Measurements from ENCODE around the gene AGRN.

Gene AGRN

GRCh38 chr1:1031659-1032235, 11.8 kb downstream of the AGRN start:
- peak overlapping the region; percentile 95 for H3K23ac ChIP-seq (ENCODE audit: low read depth, low read length, poor library complexity)
- peaks cover 21 to 28% of the 10 kb centered on the region in 2 donors for H3K36me3 ChIP-seq (replicated peaks in 1 of 2; ENCODE audit: control insufficient read depth in 2 of 2, insufficient read depth in 2 of 2, low read length in 2 of 2)
- WGBS, 2 donors (ENCODE audit: extremely low coverage in 2 of 2, insufficient read length in 2 of 2, insufficient replicate concordance in 1 of 2), result no CpG with 5 or more reads among the region's 11 CpGs
- peak overlapping the region; percentile 37 for H3K4me2 ChIP-seq (ENCODE audit: insufficient read depth, low read length, poor library complexity, severe bottlenecking)
- H3K9me3 ChIP-seq (replicated peaks in 1 of 2; ENCODE audit: control insufficient read depth in 2 of 2, insufficient read depth in 1 of 2, low read depth in 1 of 2, low read length in 2 of 2), result peaks cover 0 to 1% of the 10 kb centered on the region in 2 donors
- no peak overlapping the region for H2AFZ ChIP-seq (ENCODE audit: low read length)
- H3K27me3 ChIP-seq (ENCODE audit: control insufficient read depth in 3 of 3, insufficient read depth in 3 of 3, low read depth in 1 of 3, low read length in 3 of 3), result peaks cover 0 to 5% (median 0%) of the 10 kb centered on the region in 3 experiments
- DNase-seq (ENCODE audit: low spot score), result no peak
- H3K79me1 ChIP-seq (ENCODE audit: low read depth, low read length), result peaks cover 33% of the 10 kb centered on the region
- H3K4ac ChIP-seq (ENCODE audit: low read length), result peak overlapping the region; percentile 37
- peak overlapping the region; percentile 96 for H2BK15ac ChIP-seq (ENCODE audit: low read length)
- peak overlapping the region; percentile 98 for H2BK5ac ChIP-seq (ENCODE audit: low read length)
- H3K4me1 ChIP-seq (ENCODE audit: control insufficient read depth in 2 of 2, insufficient read depth in 1 of 2, low read depth in 1 of 2, low read length in 2 of 2), result peaks cover 20 to 28% of the 10 kb centered on the region in 2 donors
- H2AK5ac ChIP-seq (ENCODE audit: low read depth, low read length), result peak overlapping the region; percentile 99
- peak overlapping the region; percentile 44 for H3K9ac ChIP-seq (ENCODE audit: low read depth, low read length, poor library complexity)
- H2BK120ac ChIP-seq (ENCODE audit: low read depth, low read length), result peak overlapping the region; percentile 94
- H3K18ac ChIP-seq (ENCODE audit: low read length), result peak overlapping the region; percentile 94
- H4K91ac ChIP-seq (ENCODE audit: low read depth, low read length, poor library complexity), result no peak overlapping the region
- peak overlapping the region; percentile 73 for H2BK12ac ChIP-seq (ENCODE audit: low read length)
- peak overlapping the region; percentile 63 for H3K14ac ChIP-seq (ENCODE audit: low read length)
- peak overlapping the region; percentile 74 for H3K27ac ChIP-seq (replicated peaks; ENCODE audit: low read length)
- peak overlapping the region in 1 of 2 donors; percentile 14 for H3K4me3 ChIP-seq (ENCODE audit: low read length in 2 of 2)
- H4K8ac ChIP-seq (ENCODE audit: low read depth, low read length), result no peak overlapping the region

- peak overlapping the region; percentile 80 for H3K23ac ChIP-seq (ENCODE audit: low read depth, low read length, poor library complexity)
- H3K27me3 ChIP-seq (ENCODE audit: control insufficient read depth in 3 of 3, insufficient read depth in 3 of 3, low read depth in 1 of 3, low read length in 3 of 3), result peaks cover 0 to 5% (median 0%) of the 10 kb centered on the region in 3 experiments
- peak overlapping the region; percentile 60 for H3K9ac ChIP-seq (ENCODE audit: low read depth, low read length, poor library complexity)
- H3K36me3 ChIP-seq (replicated peaks in 1 of 2; ENCODE audit: control insufficient read depth in 2 of 2, insufficient read depth in 2 of 2, low read length in 2 of 2), result peaks cover 23 to 28% of the 10 kb centered on the region in 2 donors
- H3K14ac ChIP-seq (ENCODE audit: low read length), result no peak overlapping the region
- H3K4me2 ChIP-seq (ENCODE audit: insufficient read depth, low read length, poor library complexity, severe bottlenecking), result peak overlapping the region; percentile 64
- peak overlapping the region; percentile 98 for H2BK5ac ChIP-seq (ENCODE audit: low read length)
- peaks cover 0 to 1% of the 10 kb centered on the region in 2 donors for H3K9me3 ChIP-seq (replicated peaks in 1 of 2; ENCODE audit: control insufficient read depth in 2 of 2, insufficient read depth in 1 of 2, low read depth in 1 of 2, low read length in 2 of 2)
- peaks cover 29% of the 10 kb centered on the region for H3K79me1 ChIP-seq (ENCODE audit: low read depth, low read length)
- H2BK120ac ChIP-seq (ENCODE audit: low read depth, low read length), result peak overlapping the region; percentile 94
- peak overlapping the region; percentile 90 for H3K18ac ChIP-seq (ENCODE audit: low read length)
- peaks cover 20 to 30% of the 10 kb centered on the region in 2 donors for H3K4me1 ChIP-seq (ENCODE audit: control insufficient read depth in 2 of 2, insufficient read depth in 1 of 2, low read depth in 1 of 2, low read length in 2 of 2)
- H4K8ac ChIP-seq (ENCODE audit: low read depth, low read length), result no peak overlapping the region
- peak overlapping the region; percentile 85 for H2BK15ac ChIP-seq (ENCODE audit: low read length)
- H3K4ac ChIP-seq (ENCODE audit: low read length), result peak overlapping the region; percentile 89
- H3K4me3 ChIP-seq (ENCODE audit: low read length in 2 of 2), result no peak overlapping the region
- peak overlapping the region; percentile 84 for H2BK12ac ChIP-seq (ENCODE audit: low read length)
- peak overlapping the region; percentile 99 for H2AK5ac ChIP-seq (ENCODE audit: low read depth, low read length)
- H2AFZ ChIP-seq (ENCODE audit: low read length), result no peak overlapping the region
- H3K27ac ChIP-seq (replicated peaks; ENCODE audit: low read length), result peak overlapping the region; percentile 74
- DNase-seq (ENCODE audit: low spot score), result no peak
- WGBS, 2 donors (ENCODE audit: extremely low coverage in 2 of 2, insufficient read length in 2 of 2, insufficient replicate concordance in 1 of 2), result no CpG with 5 or more reads among the region's 16 CpGs
- no peak overlapping the region for H4K91ac ChIP-seq (ENCODE audit: low read depth, low read length, poor library complexity)
These were observed 12.5 kb downstream of the AGRN start for GRCh38 chr1:1032424-1032823.

GRCh38 chr1:1033009-1033587, 13.2 kb downstream of the AGRN start:
- Histone ChIP-seq H2BK5ac (ENCODE audit: low read length) (no peak overlapping the region), H3K4me2 (ENCODE audit: insufficient read depth, low read length, poor library complexity, severe bottlenecking) (peak overlapping the region; percentile 77), H3K9ac (ENCODE audit: low read depth, low read length, poor library complexity) (peak overlapping the region; percentile 77), H3K27me3 (ENCODE audit: control insufficient read depth in 3 of 3, insufficient read depth in 3 of 3, low read depth in 1 of 3, low read length in 3 of 3) (peaks cover 0 to 5% (median 0%) of the 10 kb centered on the region in 3 experiments), H2BK15ac (ENCODE audit: low read length) (no peak overlapping the region), H4K8ac (ENCODE audit: low read depth, low read length) (no peak overlapping the region), H2AFZ (ENCODE audit: low read length) (peak overlapping the region; percentile 74), H4K91ac (ENCODE audit: low read depth, low read length, poor library complexity) (no peak overlapping the region), H3K79me1 (ENCODE audit: low read depth, low read length) (peaks cover 25% of the 10 kb centered on the region), H2AK5ac (ENCODE audit: low read depth, low read length) (peak overlapping the region; percentile 99), H3K9me3 (replicated peaks in 1 of 2; ENCODE audit: control insufficient read depth in 2 of 2, insufficient read depth in 1 of 2, low read depth in 1 of 2, low read length in 2 of 2) (peaks cover 0 to 1% of the 10 kb centered on the region in 2 donors), H3K36me3 (replicated peaks in 1 of 2; ENCODE audit: control insufficient read depth in 2 of 2, insufficient read depth in 2 of 2, low read length in 2 of 2) (peaks cover 23 to 34% of the 10 kb centered on the region in 2 donors), H3K18ac (ENCODE audit: low read length) (peak overlapping the region; percentile 94), H3K23ac (ENCODE audit: low read depth, low read length, poor library complexity) (peak overlapping the region; percentile 91), H2BK120ac (ENCODE audit: low read depth, low read length) (no peak overlapping the region), H3K27ac (replicated peaks; ENCODE audit: low read length) (no peak overlapping the region), H2BK12ac (ENCODE audit: low read length) (no peak overlapping the region), H3K14ac (ENCODE audit: low read length) (no peak overlapping the region), H3K4me3 (ENCODE audit: low read length in 2 of 2) (peak overlapping the region; percentile 41 to 80), H3K4ac (ENCODE audit: low read length) (no peak overlapping the region), H3K4me1 (ENCODE audit: control insufficient read depth in 2 of 2, insufficient read depth in 1 of 2, low read depth in 1 of 2, low read length in 2 of 2) (peaks cover 20 to 36% of the 10 kb centered on the region in 2 donors)
- peak; percentile 96 for DNase-seq (ENCODE audit: low spot score)
- no CpG with 5 or more reads among the region's 73 CpGs for WGBS, 2 donors (ENCODE audit: extremely low coverage in 2 of 2, insufficient read length in 2 of 2, insufficient replicate concordance in 1 of 2)

GRCh38 chr1:1033731-1034438, 14.0 kb downstream of the AGRN start:
- Histone ChIP-seq H3K18ac (ENCODE audit: low read length) (peak overlapping the region; percentile 96), H3K14ac (ENCODE audit: low read length) (peak overlapping the region; percentile 56), H4K8ac (ENCODE audit: low read depth, low read length) (no peak overlapping the region), H2AFZ (ENCODE audit: low read length) (peak overlapping the region; percentile 82), H3K9ac (ENCODE audit: low read depth, low read length, poor library complexity) (peak overlapping the region; percentile 84), H3K4ac (ENCODE audit: low read length) (no peak overlapping the region), H3K27me3 (ENCODE audit: control insufficient read depth in 3 of 3, insufficient read depth in 3 of 3, low read depth in 1 of 3, low read length in 3 of 3) (peaks cover 0 to 5% (median 0%) of the 10 kb centered on the region in 3 experiments), H3K79me1 (ENCODE audit: low read depth, low read length) (peaks cover 25% of the 10 kb centered on the region), H2BK120ac (ENCODE audit: low read depth, low read length) (no peak overlapping the region), H4K91ac (ENCODE audit: low read depth, low read length, poor library complexity) (no peak overlapping the region), H2BK15ac (ENCODE audit: low read length) (peak overlapping the region; percentile 89), H3K27ac (replicated peaks; ENCODE audit: low read length) (no peak overlapping the region), H2BK5ac (ENCODE audit: low read length) (no peak overlapping the region), H3K23ac (ENCODE audit: low read depth, low read length, poor library complexity) (peak overlapping the region; percentile 73), H2BK12ac (ENCODE audit: low read length) (no peak overlapping the region), H3K4me3 (ENCODE audit: low read length in 2 of 2) (peak overlapping the region; percentile 38 to 77), H3K9me3 (replicated peaks in 1 of 2; ENCODE audit: control insufficient read depth in 2 of 2, insufficient read depth in 1 of 2, low read depth in 1 of 2, low read length in 2 of 2) (peaks cover 0 to 1% of the 10 kb centered on the region in 2 donors), H3K4me1 (ENCODE audit: control insufficient read depth in 2 of 2, insufficient read depth in 1 of 2, low read depth in 1 of 2, low read length in 2 of 2) (peaks cover 20 to 41% of the 10 kb centered on the region in 2 donors), H3K4me2 (ENCODE audit: insufficient read depth, low read length, poor library complexity, severe bottlenecking) (peak overlapping the region; percentile 77), H3K36me3 (replicated peaks in 1 of 2; ENCODE audit: control insufficient read depth in 2 of 2, insufficient read depth in 2 of 2, low read length in 2 of 2) (peaks cover 25 to 38% of the 10 kb centered on the region in 2 donors), H2AK5ac (ENCODE audit: low read depth, low read length) (peak overlapping the region; percentile 88)
- no CpG with 5 or more reads among the region's 71 CpGs for WGBS, 2 donors (ENCODE audit: extremely low coverage in 2 of 2, insufficient read length in 2 of 2, insufficient replicate concordance in 1 of 2)
- no peak for DNase-seq (ENCODE audit: low spot score)

Measured in neuronal stem cell (in vitro differentiated cells).